NCI-H524 (cell line): Measurements from ENCODE around the gene UGT1A5.
"Not testable (repeated sequence)": the region's sequence is repeated elsewhere in the genome, so short reads cannot be mapped to it uniquely, and the experiment has no call there.

Experiments used
- DNase-seq, 2 experiments: peaks; one replicate each; lab custom pipeline; 2025; lab: John Stamatoyannopoulos, UW

UGT1A5 gene

DNA sequence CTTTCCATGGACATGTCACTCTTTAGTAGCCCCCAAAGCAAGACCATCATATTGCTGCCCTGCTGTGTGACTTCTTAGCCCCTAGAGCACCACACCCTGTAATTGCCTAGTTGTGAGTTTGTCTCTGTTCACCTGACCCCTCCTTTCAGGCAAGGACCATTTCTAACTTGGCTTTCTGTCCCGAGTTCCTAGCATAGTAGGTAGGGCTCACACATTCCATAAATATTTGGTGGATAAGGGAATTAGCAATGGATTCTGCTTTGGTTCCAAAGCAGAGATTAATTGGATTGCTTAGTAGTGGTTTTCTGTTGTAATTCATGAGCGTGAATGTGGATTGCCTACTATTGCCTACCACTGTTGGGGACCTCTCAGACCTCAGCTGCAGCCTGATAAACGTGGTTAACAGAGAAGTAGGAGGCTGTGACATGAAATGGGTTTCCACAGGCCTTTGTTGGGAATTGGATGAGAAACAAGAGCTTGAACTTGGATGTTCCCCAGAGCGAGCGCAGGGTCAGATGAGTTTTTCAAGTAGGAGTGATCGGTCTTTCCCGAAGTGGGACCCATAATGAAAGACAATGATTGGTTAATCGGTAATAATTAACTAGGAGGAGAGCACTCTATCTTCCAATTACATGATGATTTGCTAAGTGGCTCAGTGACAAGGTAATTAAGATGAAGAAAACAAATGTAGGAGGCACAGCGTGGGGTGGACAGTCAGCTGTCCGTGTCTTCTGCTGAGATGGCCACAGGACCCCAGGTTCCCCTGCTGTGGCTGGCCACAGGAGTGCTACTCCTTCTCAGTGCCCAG lies 34.0 kb downstream of the UGT1A5 start:
- no peak for DNase-seq

DNA sequence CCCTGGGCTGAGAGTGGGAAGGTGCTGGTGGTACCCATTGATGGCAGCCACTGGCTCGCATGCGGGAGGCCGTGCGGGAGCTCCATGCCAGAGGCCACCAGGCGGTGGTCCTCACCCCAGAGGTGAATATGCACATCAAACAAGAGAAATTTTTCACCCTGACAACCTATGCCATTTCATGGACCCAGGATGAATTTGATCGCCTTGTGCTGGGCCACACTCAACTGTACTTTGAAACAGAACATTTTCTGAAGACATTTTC lies 34.5 kb downstream of the UGT1A5 start:
- no peak for DNase-seq

DNA sequence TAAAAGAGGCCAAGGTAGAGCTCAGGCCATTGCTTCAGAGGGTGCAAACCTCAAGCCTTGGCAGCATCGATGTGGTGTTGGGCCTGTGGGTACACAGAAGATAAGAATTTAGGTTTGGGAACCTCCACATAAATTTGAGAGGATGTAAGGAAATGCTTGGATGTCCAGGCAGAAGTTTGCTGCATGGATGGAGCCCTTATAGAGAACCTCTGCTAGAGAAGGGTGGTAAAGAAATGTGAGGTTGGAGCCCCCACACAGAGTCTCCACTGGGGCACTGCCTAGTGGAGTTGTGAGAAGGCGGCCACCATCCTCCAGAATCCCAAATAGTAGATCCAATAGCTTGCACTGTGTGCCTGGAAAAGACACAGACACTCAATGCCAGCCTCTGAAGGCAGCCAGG lies 38.0 kb downstream of the UGT1A5 start:
- DNase-seq = not testable (repeated sequence)

DNA sequence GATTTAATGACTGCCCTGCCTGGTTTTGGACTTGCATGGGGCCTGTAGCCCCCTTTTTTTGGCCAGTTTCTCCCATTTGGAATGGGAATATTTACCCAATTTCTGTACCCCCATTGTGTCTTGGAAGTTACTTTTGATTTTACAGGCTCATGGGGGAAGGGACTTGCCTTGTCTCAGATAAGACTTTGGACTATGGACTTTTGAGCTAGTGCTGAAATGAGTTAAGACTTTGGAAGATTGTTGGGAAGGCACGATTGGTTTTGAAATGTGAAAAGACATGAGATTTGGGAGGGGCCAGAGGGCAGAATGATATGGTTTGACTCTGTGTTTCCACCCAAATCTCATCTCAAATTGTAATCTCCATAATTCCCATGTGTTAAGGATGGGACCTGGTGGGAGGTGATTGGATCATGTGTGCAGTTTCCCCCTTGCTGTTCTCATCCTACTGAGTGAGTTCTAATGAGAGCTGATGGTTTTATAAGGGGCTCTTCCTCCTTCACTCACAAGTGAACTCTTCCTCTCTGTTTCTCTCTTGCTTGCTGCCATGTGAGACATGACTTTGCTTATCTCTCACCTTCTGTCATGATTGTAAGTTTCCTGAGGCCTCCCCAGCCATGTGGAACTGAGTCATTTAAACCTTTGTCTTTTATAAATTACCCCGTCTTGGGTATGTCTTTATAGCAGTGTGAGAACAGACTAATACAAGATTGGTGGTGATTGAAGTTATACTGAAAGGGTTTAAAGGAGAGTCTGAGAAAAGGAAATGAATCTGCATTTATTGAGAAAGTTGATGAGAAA lies 38.7 kb downstream of the UGT1A5 start:
- DNase-seq = not testable (repeated sequence)

DNA sequence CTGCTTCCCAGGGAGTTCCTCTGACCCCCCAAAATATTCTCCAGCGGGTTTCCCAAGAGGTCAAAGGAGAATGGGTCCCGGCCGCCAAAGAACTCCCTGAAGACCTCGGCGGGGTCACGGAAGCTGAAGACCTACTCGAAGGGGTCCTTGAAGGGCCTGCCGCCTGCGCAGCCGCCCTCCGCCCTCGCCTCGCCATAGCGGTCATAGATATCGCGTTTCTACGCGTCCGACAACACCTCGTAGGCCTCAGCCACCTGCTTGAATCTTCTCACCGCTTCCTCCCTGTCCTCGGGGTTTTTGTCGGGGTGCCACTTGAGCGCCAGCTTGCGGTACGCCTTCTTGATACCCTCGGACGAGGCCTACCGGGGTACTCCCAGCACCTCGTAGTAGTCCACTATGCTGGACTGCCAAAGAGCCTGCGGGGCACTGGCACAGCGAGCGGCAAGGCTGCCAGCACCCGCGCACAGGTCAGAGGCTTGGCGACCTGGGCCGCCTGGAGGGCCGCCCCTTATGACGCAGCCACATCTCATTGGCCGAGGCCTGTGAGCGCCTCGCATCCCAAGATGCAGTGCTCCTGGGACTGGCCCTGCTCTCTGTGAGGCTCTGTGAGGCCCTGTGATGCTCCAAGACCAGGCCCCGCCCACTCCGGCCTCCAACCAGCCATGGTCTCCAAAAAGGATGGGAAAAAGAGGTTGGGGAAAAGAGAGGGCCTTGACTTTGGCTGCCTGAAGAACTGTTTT lies 42.3 kb downstream of the UGT1A5 start:
- no peak for DNase-seq

DNA sequence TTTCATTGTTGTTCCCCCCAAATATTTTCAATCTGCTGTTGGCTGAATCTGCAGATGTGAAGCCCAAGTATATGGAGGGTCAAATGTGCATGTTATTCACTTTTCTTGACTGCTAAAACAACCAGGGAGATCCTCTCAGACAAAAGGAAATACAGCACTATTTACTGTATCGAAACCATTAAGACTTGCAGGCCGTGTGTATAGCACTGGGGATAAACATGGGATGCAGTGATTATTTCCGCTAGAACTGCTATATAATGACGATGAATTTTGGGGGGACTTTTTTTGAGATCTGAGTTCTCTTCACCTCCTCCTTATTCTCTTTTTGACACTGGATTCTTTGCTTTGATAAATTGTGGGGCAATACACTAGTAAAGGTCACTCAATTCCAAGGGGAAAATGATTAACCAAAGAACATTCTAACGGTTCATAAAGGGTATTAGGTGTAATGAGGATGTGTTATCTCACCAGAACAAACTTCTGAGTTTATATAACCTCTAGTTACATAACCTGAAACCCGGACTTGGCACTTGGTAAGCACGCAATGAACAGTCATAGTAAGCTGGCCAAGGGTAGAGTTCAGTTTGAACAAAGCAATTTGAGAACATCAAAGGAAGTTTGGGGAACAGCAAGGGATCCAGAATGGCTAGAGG lies 43.8 kb downstream of the UGT1A5 start:
- DNase-seq = no peak

DNA sequence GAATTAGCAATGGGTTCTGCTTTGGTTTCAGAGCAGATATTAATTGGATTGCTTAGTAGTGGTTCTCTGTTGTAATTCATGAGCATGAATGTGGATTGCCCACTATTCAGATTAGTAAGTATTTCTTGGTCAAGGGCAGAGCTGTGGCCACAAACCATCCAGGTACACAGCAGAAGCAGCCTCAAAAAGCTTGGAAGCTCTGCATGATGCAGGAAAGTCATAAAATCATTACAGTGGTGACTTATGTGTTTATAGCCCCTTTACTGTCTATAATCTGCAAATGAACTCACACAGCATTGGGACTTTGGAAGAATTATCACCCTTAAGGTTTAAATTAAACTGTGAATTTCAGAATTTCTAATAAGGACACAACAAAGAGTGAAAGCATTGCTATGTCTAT lies 45.4 kb downstream of the UGT1A5 start:
- no peak for DNase-seq

DNA sequence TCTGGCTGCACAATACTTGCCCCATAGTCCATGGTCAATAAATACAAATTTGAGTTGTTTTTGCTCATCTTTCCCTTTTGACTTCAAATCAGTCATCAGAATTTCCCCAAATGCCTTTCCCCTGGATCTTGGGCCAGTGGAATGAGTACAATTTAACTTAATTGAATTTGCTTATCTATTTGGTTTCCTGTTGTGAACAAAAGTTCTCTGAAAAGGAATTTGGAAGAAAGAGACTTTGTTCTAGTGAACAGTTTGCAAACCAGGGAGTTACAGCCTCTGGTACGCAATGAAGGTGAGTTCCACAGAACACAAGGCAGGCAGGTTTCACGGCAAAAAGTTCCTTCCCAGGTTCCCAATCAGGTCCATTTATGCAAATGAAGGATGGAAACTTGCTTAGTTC lies 46.1 kb downstream of the UGT1A5 start:
- DNase-seq = no peak

DNA sequence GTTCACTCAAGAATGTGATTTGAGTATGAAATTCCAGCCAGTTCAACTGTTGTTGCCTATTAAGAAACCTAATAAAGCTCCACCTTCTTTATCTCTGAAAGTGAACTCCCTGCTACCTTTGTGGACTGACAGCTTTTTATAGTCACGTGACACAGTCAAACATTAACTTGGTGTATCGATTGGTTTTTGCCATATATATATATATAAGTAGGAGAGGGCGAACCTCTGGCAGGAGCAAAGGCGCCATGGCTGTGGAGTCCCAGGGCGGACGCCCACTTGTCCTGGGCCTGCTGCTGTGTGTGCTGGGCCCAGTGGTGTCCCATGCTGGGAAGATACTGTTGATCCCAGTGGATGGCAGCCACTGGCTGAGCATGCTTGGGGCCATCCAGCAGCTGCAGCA lies 47.3 kb downstream of the UGT1A5 start, which contains the start of gene UGT1A1:
Gene UGT1A1 (plus strand): TSS at position 228 of the 400 bp plus-strand sequence. CDS start 18 bp downstream, at position 246.
- no peak for DNase-seq

DNA sequence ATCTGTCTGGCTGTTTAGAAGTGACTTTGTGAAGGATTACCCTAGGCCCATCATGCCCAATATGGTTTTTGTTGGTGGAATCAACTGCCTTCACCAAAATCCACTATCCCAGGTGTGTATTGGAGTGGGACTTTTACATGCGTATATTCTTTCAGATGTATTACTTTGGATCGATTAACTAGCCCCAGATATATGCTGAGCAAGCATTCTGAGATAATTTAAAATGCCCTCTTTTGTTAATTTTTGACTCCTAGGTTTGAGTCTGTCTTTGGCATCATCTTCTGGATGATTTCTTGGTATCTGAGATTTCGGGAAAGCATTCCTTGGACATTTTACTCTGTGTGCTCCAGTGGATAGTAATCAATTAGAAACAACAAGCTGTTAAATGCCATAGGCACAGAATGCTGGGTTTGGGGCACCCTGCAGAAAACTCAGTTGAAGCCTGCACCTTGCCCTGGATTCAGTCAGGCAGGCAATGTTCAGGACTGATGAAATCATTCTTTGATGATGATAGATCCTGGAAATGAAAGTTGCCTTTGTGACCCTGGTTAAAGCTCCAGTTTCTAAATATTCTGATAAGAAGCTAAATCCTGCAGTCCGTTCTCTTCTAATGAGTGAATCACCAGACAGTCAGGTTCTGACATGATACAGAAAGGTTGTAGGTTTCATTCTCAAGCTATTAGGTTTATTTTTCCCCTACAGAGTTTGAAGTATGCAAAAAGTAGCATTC lies 48.5 kb downstream of the UGT1A5 start:
- no peak for DNase-seq

DNA sequence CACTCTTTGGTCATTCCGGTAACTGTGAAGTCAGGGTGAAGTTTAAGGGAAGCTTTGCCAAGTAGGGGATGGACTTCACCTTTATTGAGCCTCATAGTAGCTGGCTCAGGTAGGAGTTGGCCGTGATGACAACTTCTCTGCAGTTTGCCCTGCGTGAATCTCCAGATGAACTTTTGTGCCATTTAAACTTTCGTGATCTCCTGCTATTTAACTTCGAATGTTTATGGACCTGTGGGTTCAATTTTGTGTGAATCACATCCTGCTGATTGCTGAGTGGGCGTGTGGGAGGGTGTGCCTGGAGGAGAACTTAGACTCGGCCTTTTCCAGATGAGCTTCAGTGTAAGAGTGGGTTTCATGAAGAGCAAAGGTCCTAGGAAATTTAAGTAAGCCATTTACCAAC lies 51.6 kb downstream of the UGT1A5 start:
- DNase-seq = no peak

DNA sequence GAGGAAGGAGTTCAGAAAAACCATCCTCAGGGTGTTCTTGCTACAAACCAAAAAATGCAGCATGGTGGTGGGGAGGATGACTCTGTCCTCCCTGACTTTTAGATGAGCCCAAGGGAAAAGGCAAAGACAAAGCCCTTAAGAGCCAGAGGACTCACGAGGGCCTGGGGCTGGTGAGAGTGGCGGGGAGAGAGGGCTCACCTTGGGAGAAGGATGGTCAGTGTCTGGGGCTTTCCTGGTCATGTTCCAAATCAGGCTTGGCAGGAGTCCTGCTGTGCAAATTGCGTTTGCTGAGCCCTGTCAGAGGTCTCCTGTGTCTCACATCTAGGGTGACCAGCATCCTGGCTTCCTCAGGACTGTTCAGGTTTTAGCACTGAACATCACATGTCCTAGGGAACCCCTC lies 52.1 kb downstream of the UGT1A5 start:
- no peak for DNase-seq

DNA sequence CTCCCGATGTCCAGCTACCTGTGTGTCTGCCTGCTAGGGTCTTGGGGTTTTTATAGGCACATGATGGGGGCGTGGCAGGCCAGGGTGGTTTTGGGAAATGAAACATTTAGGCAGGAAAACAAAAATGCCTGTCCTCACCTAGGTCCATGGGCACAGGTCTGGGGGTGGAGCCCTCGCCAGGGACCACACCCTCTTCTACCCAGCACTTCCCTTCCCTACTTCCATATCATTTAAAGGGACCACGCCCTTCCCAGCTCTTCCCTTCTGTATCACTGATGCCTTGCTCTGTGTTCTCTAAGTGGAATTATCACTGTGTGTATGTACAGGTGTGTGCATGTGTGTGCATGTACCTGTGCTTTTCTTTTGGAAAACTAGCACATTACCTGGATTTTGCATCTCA lies 53.7 kb downstream of the UGT1A5 start:
- DNase-seq = no peak

DNA sequence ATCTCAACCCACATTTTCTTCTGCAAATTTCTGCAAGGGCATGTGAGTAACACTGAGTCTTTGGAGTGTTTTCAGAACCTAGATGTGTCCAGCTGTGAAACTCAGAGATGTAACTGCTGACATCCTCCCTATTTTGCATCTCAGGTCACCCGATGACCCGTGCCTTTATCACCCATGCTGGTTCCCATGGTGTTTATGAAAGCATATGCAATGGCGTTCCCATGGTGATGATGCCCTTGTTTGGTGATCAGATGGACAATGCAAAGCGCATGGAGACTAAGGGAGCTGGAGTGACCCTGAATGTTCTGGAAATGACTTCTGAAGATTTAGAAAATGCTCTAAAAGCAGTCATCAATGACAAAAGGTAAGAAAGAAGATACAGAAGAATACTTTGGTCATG lies 55.4 kb downstream of the UGT1A5 start:
- DNase-seq = no peak

DNA sequence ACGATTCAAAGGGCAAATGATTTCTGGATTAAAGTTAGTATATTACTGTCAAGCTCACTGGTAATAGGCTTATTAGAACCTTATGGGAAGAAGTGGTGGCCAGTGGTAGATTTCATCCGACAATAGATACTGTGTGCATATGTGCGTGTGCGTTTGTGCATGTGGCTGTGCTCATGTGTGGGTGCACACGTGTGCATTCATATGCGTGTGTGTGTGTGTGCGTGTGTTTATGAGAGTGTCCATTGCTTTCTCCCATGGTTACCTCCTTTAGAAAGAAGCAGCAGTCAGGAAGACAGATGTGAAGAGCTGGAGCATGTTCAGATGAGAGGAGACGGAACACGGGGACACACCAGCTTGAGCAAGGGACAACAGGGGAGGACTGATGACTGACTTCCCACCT lies 56.6 kb downstream of the UGT1A5 start:
- no peak for DNase-seq

DNA sequence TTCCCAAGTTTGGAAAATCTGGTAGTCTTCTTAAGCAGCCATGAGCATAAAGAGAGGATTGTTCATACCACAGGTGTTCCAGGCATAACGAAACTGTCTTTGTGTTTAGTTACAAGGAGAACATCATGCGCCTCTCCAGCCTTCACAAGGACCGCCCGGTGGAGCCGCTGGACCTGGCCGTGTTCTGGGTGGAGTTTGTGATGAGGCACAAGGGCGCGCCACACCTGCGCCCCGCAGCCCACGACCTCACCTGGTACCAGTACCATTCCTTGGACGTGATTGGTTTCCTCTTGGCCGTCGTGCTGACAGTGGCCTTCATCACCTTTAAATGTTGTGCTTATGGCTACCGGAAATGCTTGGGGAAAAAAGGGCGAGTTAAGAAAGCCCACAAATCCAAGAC lies 59.4 kb downstream of the UGT1A5 start:
- DNase-seq = no peak

DNA sequence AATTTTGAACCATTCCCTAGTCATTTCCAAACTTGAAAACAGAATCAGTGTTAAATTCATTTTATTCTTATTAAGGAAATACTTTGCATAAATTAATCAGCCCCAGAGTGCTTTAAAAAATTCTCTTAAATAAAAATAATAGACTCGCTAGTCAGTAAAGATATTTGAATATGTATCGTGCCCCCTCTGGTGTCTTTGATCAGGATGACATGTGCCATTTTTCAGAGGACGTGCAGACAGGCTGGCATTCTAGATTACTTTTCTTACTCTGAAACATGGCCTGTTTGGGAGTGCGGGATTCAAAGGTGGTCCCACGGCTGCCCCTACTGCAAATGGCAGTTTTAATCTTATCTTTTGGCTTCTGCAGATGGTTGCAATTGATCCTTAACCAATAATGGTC lies 59.9 kb downstream of the UGT1A5 start:
- no peak for DNase-seq

DNA sequence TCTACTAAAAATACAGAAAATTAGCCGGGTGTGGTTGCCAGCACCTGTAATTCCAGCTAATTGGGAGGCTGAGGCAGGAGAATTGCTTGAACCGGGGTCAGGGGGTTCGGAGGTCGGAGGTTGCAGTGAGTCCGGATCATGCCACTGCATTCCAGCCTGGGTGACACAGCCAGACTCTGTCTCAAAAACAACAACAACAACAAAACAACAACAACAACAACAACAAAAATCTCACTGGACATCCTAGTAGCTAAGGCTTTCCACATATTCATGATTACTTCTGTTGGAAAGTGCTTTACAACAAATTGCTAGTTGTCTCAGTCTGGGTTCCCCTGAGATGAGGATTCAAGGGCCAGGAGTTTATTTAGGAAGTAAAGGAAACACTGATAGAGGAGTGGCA lies 61.1 kb downstream of the UGT1A5 start:
- no peak for DNase-seq

DNA sequence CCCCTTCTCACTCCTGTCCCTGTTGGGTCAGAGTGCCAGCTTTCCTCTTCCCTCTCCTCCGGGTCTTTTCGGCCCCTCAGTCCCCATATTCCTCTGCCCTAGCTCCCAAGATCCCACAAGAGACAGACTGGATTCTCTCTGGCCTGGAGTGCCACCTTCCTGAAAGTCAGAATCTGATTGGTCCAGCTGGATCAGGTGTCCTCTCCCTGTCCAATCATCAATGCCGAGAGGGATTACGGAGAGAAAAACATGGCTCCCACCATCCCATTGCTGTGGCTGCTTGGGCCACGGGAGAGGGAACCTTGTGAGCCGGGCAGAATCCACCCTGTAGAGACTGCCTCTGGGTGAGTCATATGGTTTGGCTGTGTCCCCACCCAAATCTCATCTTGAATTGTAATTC lies 62.7 kb downstream of the UGT1A5 start:
- DNase-seq = no peak

DNA sequence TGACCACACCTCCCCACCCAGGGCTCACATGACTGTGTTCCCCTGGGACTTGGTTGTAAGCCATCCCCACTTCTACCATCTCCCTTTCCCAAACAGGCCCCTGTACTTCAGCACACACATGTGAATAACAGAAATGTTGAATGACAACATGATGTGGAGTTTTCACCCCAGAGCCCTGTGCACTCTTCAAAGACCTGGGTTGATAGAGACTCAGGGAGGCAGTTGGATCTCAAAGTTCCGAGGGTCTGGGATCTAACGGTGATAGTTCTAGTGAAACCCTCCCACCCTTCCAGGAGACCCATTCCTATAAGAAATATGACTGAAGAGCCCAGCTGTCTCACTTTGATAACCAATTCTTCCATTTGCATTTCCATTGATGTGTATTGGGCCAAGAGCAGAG lies 65.3 kb downstream of the UGT1A5 start, which contains the start of gene MROH2A:
Gene MROH2A (plus strand): TSS at position 301 of the 400 bp plus-strand sequence. CDS start 1,029 bp downstream, outside the sequence.
- DNase-seq = no peak

DNA sequence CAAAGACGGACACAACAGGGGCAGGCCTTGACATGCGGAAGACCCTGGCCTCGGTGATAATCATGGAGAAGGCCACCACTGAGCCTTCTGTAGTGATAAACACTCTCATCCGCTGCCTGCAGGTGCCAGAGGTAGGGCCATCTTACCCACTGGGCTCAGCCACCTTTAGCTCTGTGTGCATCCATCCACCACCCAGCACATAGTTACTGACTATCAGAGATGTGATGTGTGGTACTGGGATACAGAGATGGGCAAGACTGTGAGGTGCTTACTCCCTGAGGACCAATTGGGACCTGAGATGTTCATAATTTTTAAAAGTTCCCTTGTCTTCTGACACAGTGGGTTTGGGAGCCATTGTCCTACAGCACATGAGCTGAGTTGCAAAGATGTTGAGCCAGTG lies 67.0 kb downstream of the UGT1A5 start:
- DNase-seq = no peak

DNA sequence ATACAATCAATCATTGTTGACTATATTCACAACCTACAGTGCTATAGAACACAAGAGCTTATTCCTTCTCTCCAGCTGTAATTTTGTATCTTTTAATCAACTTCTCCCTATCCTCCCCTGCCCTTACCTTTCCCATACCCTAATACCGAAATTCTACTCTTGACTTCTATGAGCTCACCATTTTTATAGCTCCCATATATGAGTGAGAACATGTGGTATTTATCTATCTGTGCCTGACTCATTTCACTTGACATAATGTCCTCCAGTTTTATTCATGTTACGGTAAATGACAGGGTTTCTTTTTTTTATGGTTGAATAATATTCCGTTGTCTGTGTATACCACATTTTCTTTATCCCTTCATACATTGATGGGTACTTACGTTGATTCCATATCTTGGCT lies 68.1 kb downstream of the UGT1A5 start:
- no peak for DNase-seq
